NCI-H2107 (cell line): Measurements from ENCODE around the gene DLGAP1.
A peak's percentile ranks its signal among the peaks of the same experiment; 100 is the strongest.
"Not testable (repeated sequence)": the region's sequence is repeated elsewhere in the genome, so short reads cannot be mapped to it uniquely, and the experiment has no call there.

Experiments used
- DNase-seq: peaks from one replicate; lab custom pipeline; 2025; lab: John Stamatoyannopoulos, UW

Gene DLGAP1

DNA sequence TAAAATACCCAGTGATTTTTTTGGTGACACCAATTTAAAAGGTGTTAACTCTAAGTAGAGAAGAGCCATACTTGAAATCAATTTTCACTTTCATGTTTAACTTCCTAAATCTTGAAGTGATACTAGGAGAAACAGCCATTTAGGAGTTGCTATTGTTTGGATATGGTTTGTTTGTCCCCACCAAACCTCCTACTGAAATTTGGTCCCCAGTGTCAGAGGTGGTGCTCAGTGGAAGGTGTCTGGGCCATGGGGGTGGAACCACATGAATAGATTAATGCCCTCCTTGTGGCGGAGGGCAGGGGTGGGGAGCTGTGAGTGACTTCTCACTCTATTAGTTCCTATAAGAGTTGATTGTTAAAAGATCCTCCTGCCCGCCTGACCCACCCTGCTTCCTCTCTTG is 377.9 kb downstream of the DLGAP1 start:
- no peak for DNase-seq

DNA sequence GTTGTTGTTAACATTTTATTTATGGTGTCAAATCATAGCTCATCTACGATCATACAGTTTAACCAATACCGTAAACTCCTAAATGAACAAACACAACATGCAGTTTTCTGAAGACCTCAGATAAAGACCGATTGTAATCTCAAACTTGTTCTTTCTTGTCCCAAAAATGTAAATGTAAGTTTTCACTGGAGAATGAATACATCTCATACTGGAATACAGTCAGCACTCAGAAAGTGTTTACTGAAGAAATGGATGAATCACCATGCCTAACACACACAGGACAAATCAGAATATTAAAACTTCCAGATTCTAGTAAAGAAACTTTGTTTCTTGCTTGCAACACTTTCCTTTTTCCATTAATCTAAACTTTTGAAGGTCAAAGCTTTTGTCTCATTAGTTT is 380.5 kb downstream of the DLGAP1 start:
- no peak for DNase-seq

DNA sequence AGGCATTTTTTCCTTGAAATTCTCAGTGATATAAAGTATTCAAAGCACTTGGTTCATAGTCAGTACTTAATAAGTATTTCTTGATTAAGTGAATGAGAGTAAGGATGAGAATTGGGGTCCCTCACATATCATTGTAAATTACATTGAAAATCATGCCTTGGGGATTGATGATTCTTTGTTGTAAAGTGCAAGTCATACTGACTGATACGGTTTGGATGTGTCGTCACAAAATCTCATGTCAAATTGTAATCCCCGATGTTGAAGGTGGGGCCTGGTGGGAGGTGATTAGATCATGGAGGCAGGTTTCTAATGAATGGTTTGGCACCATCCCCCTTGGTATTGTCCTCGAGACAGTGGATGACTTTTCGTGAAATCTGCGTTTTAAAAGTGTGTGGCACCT is 385.9 kb downstream of the DLGAP1 start:
- DNase-seq, result no peak

DNA sequence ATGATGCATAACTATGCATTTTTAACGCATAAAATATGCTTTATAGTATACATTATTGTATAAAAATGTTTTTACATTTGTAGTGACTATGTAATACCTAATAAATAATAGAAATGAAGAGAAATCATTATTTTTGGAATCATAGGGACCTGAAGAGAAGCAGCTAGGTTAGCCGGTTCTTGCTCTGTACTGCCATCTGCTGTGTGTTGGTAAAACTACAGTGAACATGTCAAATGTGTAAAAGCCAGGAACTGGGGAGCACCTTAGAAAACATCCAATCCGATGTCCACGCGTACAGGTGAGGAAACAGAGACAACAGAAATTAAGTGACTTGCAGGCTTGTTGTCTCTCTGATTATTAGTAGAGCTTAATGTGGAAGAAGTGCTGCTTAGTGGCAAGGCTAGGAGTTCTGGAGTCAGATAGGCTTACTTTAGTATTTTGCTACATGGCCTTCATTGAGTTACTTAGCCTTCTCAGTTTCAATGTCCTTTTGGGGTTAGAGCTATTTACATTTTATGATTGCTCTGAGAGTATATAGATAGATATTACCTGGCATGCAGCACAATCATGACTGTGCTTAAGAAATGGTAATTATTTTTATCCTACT is 386.5 kb downstream of the DLGAP1 start:
- peak; percentile 18 for DNase-seq

DNA sequence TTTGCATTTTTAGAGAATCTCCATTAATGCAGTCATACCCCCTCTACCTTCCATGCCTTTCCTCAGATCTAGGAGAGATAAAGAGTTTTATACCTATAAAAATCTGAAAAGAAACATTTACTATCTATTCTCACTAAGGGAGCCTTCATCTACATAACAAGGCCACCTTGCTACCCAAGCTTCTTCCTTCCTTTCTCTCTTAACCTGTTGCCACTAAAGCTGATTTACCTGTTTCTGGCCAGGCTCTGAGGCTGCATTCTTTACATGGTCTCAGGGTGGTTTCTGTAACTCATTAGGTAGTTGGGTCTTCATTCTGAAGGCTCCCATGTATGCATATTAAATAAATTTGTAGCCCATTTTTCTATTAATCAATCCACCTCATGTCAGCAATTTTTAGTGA is 391.6 kb downstream of the DLGAP1 start:
- no peak for DNase-seq

GRCh38 chr18:4060427-4061281 is 394.5 kb downstream of the DLGAP1 start:
- DNase-seq, result no peak

DNA sequence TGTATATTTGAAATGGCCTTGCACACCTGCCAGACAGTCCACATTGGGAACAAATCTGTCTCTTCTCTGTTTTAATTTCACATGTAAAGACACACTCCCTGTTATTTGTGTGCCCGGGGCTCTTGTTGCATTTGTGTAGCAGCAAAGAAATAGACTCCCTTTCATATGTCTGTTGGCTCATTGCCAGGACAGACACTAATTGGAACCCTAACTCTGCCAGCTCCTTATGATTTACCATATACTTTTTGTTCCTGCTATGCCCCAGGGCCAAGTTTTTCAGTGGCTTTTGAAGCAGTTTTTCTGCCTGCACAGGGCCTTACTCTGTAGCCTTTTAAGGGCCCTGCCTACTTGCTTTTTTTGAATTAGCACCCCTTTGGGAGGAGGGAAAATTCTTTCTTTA is 396.9 kb downstream of the DLGAP1 start:
- DNase-seq, result no peak

DNA sequence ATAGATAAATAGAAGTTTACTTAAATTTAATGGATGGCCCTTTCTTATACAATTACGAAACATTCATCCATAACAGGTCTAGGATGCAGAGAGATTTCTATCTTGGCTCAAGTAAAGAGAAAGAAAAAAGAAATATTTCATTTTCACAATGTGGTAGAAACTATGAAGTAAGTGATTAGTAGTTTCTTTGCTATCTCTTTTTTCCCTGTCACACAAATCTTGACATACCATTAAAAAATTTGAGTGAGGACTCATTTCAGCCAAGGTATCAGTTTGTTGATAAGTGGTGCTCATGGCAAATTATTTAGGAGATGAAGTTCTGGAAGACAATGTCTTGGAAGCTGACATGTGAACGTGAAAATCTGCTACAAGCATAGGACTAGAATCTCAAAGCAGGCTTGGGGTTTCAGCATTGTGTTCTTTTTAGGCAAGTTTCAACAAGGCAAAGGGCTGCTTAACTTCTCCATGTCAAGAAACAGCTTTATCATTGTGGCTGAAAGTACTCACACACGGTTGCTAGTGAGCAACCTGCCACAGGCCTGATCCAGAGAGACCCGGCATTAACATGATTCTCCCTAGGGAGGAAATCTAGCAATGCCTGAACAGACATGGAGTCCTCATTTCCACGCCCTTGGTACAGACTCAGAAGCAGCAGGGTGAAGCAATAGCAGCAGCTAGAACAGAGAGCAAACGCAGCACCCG is 414.6 kb downstream of the DLGAP1 start:
- peak; percentile 44 for DNase-seq

GRCh38 chr18:4035521-4035920 is 419.6 kb downstream of the DLGAP1 start:
- no peak for DNase-seq

DNA sequence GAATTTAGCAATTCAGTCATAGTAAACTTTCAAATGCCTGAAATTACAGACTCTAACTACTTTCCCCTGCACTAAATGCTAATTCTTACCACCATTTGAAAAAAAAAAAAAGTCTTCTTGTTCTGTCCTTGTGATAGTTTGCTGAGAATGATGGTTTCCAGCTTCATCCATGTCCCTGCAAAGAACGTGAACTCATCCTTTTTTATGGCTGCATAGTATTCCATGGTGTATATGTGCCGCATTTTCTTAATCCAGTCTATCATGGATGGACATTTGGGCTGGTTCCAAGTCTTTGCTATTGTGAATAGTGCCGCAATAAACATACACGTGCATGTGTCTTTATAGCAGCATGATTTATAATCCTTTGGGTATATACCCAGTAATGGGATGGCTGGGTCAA is 420.3 kb downstream of the DLGAP1 start:
- not testable (repeated sequence) for DNase-seq

DNA sequence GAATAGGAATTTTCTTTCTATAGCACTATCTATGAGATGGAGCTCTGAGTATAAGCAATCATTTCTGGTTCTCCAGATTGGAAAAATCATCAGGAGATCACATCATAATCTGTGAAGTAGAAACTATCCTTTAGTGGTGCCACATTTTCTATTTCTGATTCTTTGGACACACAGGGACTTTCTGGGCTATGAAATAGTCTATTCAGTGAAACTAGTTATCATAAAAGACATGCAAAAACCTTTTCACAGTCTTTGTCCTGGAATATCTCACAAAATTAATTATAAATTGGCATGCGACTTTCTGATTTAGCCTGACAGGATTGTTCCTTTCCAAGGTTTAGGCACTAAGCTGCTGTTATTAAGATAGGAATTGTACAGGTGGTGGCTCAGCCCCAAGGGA is 428.6 kb downstream of the DLGAP1 start:
- DNase-seq, result no peak

GRCh38 chr18:4024702-4025101 is 430.4 kb downstream of the DLGAP1 start:
- DNase-seq, result no peak

DNA sequence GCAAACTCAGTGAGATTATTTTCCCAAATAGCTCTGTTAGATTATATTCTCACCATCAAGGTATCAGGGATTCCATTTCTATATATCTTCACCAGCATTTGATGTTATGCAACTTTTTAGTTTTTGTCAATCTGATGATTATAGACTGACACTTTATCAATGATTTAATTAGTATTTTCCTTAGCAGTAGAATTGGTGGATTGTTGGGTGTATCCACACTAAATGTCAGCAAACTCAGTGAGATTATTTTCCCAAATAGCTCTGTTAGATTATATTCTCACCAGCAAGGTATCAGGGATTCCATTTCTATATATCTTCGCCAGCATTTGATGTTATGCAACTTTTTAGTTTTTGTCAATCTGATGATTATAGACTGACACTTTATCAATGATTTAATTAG is 432.4 kb downstream of the DLGAP1 start:
- DNase-seq, result not testable (repeated sequence)

DNA sequence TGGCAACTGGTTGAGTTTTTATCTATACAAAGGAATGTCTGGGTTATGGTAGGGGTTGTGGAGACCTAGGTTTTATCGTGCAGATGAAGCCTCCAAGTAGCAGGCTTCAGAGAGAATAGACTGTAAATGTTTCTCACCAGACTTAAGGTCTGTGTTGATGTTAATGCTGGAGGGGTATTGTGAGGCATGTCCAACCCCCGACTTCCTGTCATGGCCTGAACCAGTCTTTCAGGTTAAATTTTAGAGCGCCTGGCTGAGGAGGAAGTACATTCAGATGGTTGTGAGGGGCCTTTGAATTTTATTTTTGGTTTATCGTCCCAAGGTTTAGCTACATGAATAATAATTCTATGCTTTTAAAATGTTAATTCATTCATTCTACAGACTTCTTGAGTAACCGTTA is 435.1 kb downstream of the DLGAP1 start:
- DNase-seq, result no peak

DNA sequence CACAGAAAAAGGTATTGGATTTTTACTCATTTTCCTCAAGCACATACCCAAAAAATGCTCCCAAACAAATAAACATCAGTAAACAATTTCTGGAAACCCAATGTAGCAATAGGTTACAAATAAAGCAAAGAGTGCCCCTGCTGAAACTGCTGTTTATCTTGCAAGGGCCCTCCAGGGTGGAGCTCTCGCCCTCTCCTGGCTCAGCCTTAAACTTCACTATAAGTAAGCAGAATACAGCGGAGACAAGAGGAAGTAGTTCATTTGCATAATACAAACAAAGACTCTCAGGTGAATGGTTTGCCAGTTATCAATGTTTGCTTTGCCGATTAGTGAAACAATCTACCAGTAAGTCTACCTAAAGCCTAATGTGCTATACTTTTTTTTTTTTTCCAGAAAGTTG is 437.6 kb downstream of the DLGAP1 start:
- no peak for DNase-seq

GRCh38 chr18:4016391-4017049 is 438.6 kb downstream of the DLGAP1 start:
- DNase-seq, result no peak

- DNase-seq, result no peak
Measured at GRCh38 chr18:4007846-4008245, 447.3 kb downstream of the DLGAP1 start.

GRCh38 chr18:4004183-4004829 is 450.8 kb downstream of the DLGAP1 start:
- no peak for DNase-seq

DNA sequence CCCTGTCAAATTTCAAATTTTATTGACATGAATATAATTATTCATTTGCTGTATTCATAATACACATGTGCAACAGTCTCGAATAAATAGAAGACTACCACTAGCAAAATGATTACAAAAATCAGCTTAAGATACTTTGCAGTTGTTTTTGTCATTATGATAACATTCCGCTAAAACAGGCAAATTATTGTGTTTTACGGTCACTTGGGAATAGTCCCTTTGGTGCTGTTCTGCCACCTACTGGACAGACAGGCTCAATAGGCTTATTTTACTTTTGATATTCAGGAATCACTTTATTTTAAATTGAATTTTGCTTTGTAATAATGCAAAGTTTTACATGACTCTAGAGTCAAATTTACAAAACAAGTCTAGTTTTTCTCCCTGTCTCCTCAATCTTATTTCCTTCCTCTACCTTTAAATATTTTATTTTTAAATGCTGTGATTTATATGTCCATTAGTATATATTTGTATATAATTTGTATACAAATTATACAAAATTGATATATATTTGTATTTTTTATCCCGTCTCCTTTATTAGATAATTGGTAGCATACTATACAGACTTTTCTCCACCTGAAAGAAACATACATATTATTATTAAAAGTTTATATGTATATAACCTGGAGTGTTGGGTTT is 456.3 kb downstream of the DLGAP1 start:
- DNase-seq, result no peak

GRCh38 chr18:3995476-3996102 is 459.5 kb downstream of the DLGAP1 start:
- peak; percentile 50 for DNase-seq
